Measurements from ENCODE around the gene IL7R.

The IL7R gene

GRCh38 chr5:35822511-35822910 lies 34.2 kb upstream of the IL7R start:
- H3K9me3 ChIP-seq (ENCODE audit: control insufficient read depth, low read length) = no peaks in the 10 kb centered on the region
- no peak for DNase-seq (ENCODE audit: low read depth)
- H3K4me3 ChIP-seq (ENCODE audit: low read length) = no peak overlapping the region
- H3K27me3 ChIP-seq (replicated peaks; ENCODE audit: control insufficient read depth, insufficient read depth, low read length) = peaks cover 7% of the 10 kb centered on the region
- no peak overlapping the region for H3K9ac ChIP-seq (ENCODE audit: low read length)
- no peaks in the 10 kb centered on the region for H3K36me3 ChIP-seq (ENCODE audit: control insufficient read depth, insufficient read depth, low read length, severe bottlenecking)
- H3K4me1 ChIP-seq (ENCODE audit: control insufficient read depth, insufficient read depth, low read length) = no peaks in the 10 kb centered on the region

GRCh38 chr5:35823347-35824098 lies 33.2 kb upstream of the IL7R start:
- Histone ChIP-seq H3K4me1 (ENCODE audit: control insufficient read depth, insufficient read depth, low read length) (no peaks in the 10 kb centered on the region), H3K9me3 (ENCODE audit: control insufficient read depth, low read length) (no peaks in the 10 kb centered on the region)
- no peak for DNase-seq (ENCODE audit: low read depth)

DNA sequence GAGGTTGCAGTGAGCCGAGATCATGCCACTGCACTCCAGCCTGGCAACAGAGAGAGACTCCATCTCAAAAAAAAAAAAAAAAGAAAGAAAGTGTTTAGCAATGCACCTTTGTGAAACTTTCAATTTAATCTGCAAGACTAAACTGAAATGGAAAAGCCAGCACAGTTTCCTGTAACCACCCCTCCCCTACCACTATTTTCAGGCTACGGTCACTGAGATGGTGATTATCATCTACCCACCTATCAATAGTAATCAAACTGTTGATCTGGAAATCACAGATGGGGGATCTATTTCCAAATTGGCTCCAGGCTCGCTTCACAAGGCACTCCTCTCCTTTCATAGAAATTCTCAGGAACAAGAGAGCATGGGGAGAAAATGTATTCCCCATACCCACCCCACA lies 30.6 kb upstream of the IL7R start:
- Histone ChIP-seq H3K27me3 (replicated peaks; ENCODE audit: control insufficient read depth, insufficient read depth, low read length) (peaks cover 7% of the 10 kb centered on the region), H3K9me3 (ENCODE audit: control insufficient read depth, low read length) (no peaks in the 10 kb centered on the region), H3K4me1 (ENCODE audit: control insufficient read depth, insufficient read depth, low read length) (no peaks in the 10 kb centered on the region), H3K36me3 (ENCODE audit: control insufficient read depth, insufficient read depth, low read length, severe bottlenecking) (no peaks in the 10 kb centered on the region), H3K4me3 (ENCODE audit: low read length) (no peak overlapping the region), H3K9ac (ENCODE audit: low read length) (no peak overlapping the region)
- no peak for DNase-seq (ENCODE audit: low read depth)

More at GRCh38 chr5:35823347-35824098, 33.2 kb upstream of the IL7R start:
- H3K9ac ChIP-seq (ENCODE audit: low read length) = no peak overlapping the region
- H3K27me3 ChIP-seq (replicated peaks; ENCODE audit: control insufficient read depth, insufficient read depth, low read length) = peaks cover 7% of the 10 kb centered on the region
- no peaks in the 10 kb centered on the region for H3K36me3 ChIP-seq (ENCODE audit: control insufficient read depth, insufficient read depth, low read length, severe bottlenecking)
- H3K4me3 ChIP-seq (ENCODE audit: low read length) = no peak overlapping the region

DNA sequence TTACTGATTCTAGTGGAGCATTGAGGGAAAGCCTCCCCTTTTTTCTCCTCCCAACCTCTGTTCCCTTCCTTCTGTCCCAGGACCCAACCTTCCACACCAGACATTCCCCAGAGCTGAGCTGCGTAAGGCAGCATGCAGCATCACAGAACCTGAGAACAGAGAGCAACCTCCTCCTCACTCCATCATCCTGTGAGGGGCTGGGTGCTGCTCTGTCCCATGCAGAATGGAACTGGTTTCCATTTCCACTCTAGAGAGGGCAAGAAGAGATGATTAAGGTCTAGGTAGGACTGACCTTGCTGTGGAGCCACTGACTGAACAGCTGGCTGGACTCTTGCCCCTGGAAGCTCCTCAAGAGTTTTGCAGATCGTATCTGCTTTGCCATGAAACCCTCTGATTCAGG lies 30.1 kb upstream of the IL7R start:
- H3K9ac ChIP-seq (ENCODE audit: low read length) = no peak overlapping the region
- no peaks in the 10 kb centered on the region for H3K36me3 ChIP-seq (ENCODE audit: control insufficient read depth, insufficient read depth, low read length, severe bottlenecking)
- H3K4me3 ChIP-seq (ENCODE audit: low read length) = no peak overlapping the region

GRCh38 chr5:35828082-35828598 lies 28.6 kb upstream of the IL7R start:
- H3K9ac ChIP-seq (ENCODE audit: low read length) = no peak overlapping the region
- no peaks in the 10 kb centered on the region for H3K27me3 ChIP-seq (replicated peaks; ENCODE audit: control insufficient read depth, insufficient read depth, low read length)
- no peaks in the 10 kb centered on the region for H3K9me3 ChIP-seq (ENCODE audit: control insufficient read depth, low read length)
- DNase-seq (ENCODE audit: low read depth) = no peak
- no peaks in the 10 kb centered on the region for H3K4me1 ChIP-seq (ENCODE audit: control insufficient read depth, insufficient read depth, low read length)
- H3K36me3 ChIP-seq (ENCODE audit: control insufficient read depth, insufficient read depth, low read length, severe bottlenecking) = no peaks in the 10 kb centered on the region
- no peak overlapping the region for H3K4me3 ChIP-seq (ENCODE audit: low read length)

More for the DNA sequence above, 30.1 kb upstream of the IL7R start:
- no peak for DNase-seq (ENCODE audit: low read depth)
- H3K9me3 ChIP-seq (ENCODE audit: control insufficient read depth, low read length) = no peaks in the 10 kb centered on the region
- no peaks in the 10 kb centered on the region for H3K4me1 ChIP-seq (ENCODE audit: control insufficient read depth, insufficient read depth, low read length)
- H3K27me3 ChIP-seq (replicated peaks; ENCODE audit: control insufficient read depth, insufficient read depth, low read length) = peaks cover 7% of the 10 kb centered on the region

GRCh38 chr5:35830587-35830986 lies 26.1 kb upstream of the IL7R start:
- no peak for DNase-seq (ENCODE audit: low read depth)
- H3K36me3 ChIP-seq (ENCODE audit: control insufficient read depth, insufficient read depth, low read length, severe bottlenecking) = no peaks in the 10 kb centered on the region
- H3K9ac ChIP-seq (ENCODE audit: low read length) = no peak overlapping the region
- no peak overlapping the region for H3K4me3 ChIP-seq (ENCODE audit: low read length)
- H3K4me1 ChIP-seq (ENCODE audit: control insufficient read depth, insufficient read depth, low read length) = no peaks in the 10 kb centered on the region
- H3K27me3 ChIP-seq (replicated peaks; ENCODE audit: control insufficient read depth, insufficient read depth, low read length) = no peaks in the 10 kb centered on the region
- no peaks in the 10 kb centered on the region for H3K9me3 ChIP-seq (ENCODE audit: control insufficient read depth, low read length)

DNA sequence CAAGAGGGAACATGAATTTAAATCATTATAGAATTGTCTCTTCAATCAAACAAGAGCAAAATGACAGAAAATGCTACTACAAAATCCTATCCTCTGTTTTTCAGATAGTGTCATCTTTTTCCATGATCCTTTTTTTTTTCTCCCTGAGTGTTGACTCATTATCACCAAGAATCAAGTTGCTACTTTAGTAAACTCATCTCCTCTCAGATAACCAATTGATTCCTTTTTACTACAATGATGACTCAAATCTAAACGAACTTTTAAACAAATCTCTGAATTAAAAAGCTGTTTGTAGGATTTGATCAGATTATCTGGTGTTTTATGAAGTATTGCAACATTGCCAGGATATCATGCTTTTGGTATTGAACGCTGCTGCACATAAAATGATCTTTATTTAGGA lies 23.9 kb upstream of the IL7R start:
- Histone ChIP-seq H3K27me3 (replicated peaks; ENCODE audit: control insufficient read depth, insufficient read depth, low read length) (no peaks in the 10 kb centered on the region), H3K9me3 (ENCODE audit: control insufficient read depth, low read length) (no peaks in the 10 kb centered on the region), H3K9ac (ENCODE audit: low read length) (no peak overlapping the region), H3K36me3 (ENCODE audit: control insufficient read depth, insufficient read depth, low read length, severe bottlenecking) (no peaks in the 10 kb centered on the region), H3K4me1 (ENCODE audit: control insufficient read depth, insufficient read depth, low read length) (no peaks in the 10 kb centered on the region), H3K4me3 (ENCODE audit: low read length) (no peak overlapping the region)
- DNase-seq (ENCODE audit: low read depth) = no peak

- Histone ChIP-seq H3K9ac (ENCODE audit: low read length) (no peak overlapping the region), H3K9me3 (ENCODE audit: control insufficient read depth, low read length) (no peaks in the 10 kb centered on the region), H3K4me3 (ENCODE audit: low read length) (no peak overlapping the region), H3K4me1 (ENCODE audit: control insufficient read depth, insufficient read depth, low read length) (no peaks in the 10 kb centered on the region), H3K27me3 (replicated peaks; ENCODE audit: control insufficient read depth, insufficient read depth, low read length) (no peaks in the 10 kb centered on the region), H3K36me3 (ENCODE audit: control insufficient read depth, insufficient read depth, low read length, severe bottlenecking) (no peaks in the 10 kb centered on the region)
- no peak for DNase-seq (ENCODE audit: low read depth)
Measured at GRCh38 chr5:35833224-35833623, 23.5 kb upstream of the IL7R start.

GRCh38 chr5:35835796-35836742 lies 20.6 kb upstream of the IL7R start:
- H3K4me1 ChIP-seq (ENCODE audit: control insufficient read depth, insufficient read depth, low read length) = no peaks in the 10 kb centered on the region
- no peak overlapping the region for H3K4me3 ChIP-seq (ENCODE audit: low read length)
- no peaks in the 10 kb centered on the region for H3K27me3 ChIP-seq (replicated peaks; ENCODE audit: control insufficient read depth, insufficient read depth, low read length)
- no peak overlapping the region for H3K9ac ChIP-seq (ENCODE audit: low read length)
- no peak for DNase-seq (ENCODE audit: low read depth)
- no peaks in the 10 kb centered on the region for H3K36me3 ChIP-seq (ENCODE audit: control insufficient read depth, insufficient read depth, low read length, severe bottlenecking)
- H3K9me3 ChIP-seq (ENCODE audit: control insufficient read depth, low read length) = no peaks in the 10 kb centered on the region

DNA sequence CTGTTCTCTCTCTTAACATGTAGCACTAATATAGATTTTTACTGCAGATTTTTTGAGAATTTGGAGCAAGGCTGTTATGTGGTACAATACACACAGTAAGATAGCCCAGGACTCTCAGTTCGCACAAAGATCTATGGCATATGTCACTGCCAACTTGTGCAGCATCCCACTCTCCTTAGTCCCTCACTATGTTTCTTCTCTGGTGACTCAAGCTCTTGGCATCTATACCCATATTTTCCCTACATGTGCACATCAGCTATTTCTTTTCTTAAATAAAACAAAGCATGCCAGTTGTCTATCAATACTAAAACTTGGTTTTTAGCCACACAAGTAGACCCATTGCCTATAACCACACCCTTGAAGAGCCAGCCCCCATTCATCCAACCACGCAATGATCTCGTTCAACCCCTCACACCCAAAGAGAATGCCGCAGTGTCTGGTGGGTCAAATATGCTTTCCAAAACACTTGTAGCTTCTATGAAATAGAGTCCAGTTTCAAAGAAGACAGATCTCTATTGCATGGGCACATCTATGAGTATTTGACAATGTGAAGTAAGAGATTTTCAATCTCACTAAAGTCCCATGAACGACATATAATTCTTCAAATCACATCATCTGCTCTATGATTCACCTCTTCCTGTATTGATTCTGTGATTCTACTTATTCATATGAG lies 18.2 kb upstream of the IL7R start:
- Histone ChIP-seq H3K36me3 (ENCODE audit: control insufficient read depth, insufficient read depth, low read length, severe bottlenecking) (no peaks in the 10 kb centered on the region), H3K4me1 (ENCODE audit: control insufficient read depth, insufficient read depth, low read length) (no peaks in the 10 kb centered on the region), H3K4me3 (ENCODE audit: low read length) (no peak overlapping the region), H3K27me3 (replicated peaks; ENCODE audit: control insufficient read depth, insufficient read depth, low read length) (no peaks in the 10 kb centered on the region), H3K9me3 (ENCODE audit: control insufficient read depth, low read length) (peaks cover 4% of the 10 kb centered on the region), H3K9ac (ENCODE audit: low read length) (no peak overlapping the region)
- no peak for DNase-seq (ENCODE audit: low read depth)

DNA sequence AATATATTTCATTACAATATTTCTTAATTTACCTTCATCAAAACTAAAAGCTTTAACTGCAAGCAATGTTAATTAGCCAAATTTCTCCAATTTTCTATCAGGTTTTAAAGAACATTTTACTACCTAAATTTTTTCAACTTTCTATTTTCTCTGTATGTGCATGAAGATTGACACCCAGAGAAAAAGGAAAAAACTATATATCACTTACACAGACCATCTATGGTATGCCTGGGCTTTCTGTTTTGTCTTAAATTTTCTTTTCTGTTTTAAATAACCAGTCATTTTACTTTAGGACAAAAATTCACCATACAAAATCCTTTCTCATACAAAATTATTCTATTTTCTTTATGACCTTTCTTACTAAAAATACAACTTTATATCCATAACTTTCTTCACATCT lies 13.8 kb upstream of the IL7R start:
- DNase-seq (ENCODE audit: low read depth) = no peak
- peaks cover 4% of the 10 kb centered on the region for H3K9me3 ChIP-seq (ENCODE audit: control insufficient read depth, low read length)
- no peak overlapping the region for H3K9ac ChIP-seq (ENCODE audit: low read length)
- no peak overlapping the region for H3K4me3 ChIP-seq (ENCODE audit: low read length)
- H3K27me3 ChIP-seq (replicated peaks; ENCODE audit: control insufficient read depth, insufficient read depth, low read length) = no peaks in the 10 kb centered on the region
- no peaks in the 10 kb centered on the region for H3K36me3 ChIP-seq (ENCODE audit: control insufficient read depth, insufficient read depth, low read length, severe bottlenecking)
- H3K4me1 ChIP-seq (ENCODE audit: control insufficient read depth, insufficient read depth, low read length) = no peaks in the 10 kb centered on the region
